Left kidney (tissue), 2 donors: ENCODE measurements around the gene SLC5A6. TPM values are rescaled to one million over a fixed set of nuclear protein-coding genes. Genes with fewer than 3 reads are reported as not detected.
A peak's percentile ranks its signal among the peaks of the same experiment; 100 is the strongest.
"Not testable (repeated sequence)": the region's sequence is repeated elsewhere in the genome, so short reads cannot be mapped to it uniquely, and the experiment has no call there.

Experiments used
- DNase-seq: peaks from one replicate; pipeline ENCODE4 v3.0.0-alpha.2; 2013
- polyA plus RNA-seq: library from polyadenylated mRNA; unstranded; fragments of 120-200 nt; gene quantifications from one replicate; pipeline ENCODE4 v1.2.1, GENCODE V29; 2013; ENCODE audit not compliant: insufficient read length

The SLC5A6 gene
- polyA plus RNA-seq, 1 donor, result 48.6 TPM

DNA sequence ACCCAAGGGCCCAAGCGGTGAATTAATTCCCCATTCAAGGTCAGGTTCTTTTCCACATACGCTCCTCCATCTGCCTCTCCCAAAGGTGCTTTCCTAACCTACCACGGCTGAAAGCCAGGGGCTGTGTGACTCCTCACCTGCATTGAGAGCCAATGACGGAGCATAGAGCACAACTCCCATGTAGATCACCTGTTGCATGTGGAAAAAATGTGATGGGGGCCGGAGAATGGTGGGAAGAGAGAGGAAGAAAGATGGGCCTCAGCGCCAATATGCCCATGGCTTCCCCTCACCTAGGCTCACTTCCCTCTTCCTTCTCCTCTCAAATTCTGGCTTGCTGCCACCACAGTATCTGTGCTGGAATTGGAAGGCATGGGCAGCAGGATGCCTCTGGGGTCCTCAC, 5.7 kb downstream of the SLC5A6 start:
- DNase-seq, result no peak

GRCh38 chr2:27205206-27205605, 6.9 kb downstream of the SLC5A6 start:
- DNase-seq, result no peak

GRCh38 chr2:27204566-27204965, 7.5 kb downstream of the SLC5A6 start:
- no peak for DNase-seq

GRCh38 chr2:27203741-27204140, 8.3 kb downstream of the SLC5A6 start:
- no peak for DNase-seq

- DNase-seq, result no peak
Observed at GRCh38 chr2:27202854-27203253, 9.2 kb downstream of the SLC5A6 start.

- DNase-seq, result no peak
Observed at GRCh38 chr2:27201675-27202074, 10.4 kb downstream of the SLC5A6 start.

- no peak for DNase-seq
Observed at GRCh38 chr2:27199241-27199640, 12.8 kb downstream of the SLC5A6 start.

GRCh38 chr2:27198627-27199026, 13.4 kb downstream of the SLC5A6 start:
- no peak for DNase-seq

GRCh38 chr2:27198068-27198467, 14.0 kb downstream of the SLC5A6 start:
- not testable (repeated sequence) for DNase-seq

DNA sequence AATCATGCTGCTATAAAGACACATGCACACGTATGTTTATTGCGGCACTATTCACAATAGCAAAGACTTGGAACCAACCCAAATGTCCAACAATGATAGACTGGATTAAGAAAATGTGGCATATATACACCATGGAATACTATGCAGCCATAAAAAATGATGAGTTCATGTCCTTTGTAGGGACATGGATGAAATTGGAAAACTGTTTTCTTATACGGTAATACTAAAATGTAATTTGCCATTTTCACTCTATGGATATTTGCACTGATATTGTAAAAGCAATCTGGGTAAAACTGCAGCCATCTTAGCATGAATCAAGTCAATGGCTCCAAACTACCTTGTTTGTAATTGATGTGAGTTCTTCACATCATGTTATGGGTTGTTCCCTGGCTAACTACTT, 16.3 kb downstream of the SLC5A6 start:
- DNase-seq, result not testable (repeated sequence)

DNA sequence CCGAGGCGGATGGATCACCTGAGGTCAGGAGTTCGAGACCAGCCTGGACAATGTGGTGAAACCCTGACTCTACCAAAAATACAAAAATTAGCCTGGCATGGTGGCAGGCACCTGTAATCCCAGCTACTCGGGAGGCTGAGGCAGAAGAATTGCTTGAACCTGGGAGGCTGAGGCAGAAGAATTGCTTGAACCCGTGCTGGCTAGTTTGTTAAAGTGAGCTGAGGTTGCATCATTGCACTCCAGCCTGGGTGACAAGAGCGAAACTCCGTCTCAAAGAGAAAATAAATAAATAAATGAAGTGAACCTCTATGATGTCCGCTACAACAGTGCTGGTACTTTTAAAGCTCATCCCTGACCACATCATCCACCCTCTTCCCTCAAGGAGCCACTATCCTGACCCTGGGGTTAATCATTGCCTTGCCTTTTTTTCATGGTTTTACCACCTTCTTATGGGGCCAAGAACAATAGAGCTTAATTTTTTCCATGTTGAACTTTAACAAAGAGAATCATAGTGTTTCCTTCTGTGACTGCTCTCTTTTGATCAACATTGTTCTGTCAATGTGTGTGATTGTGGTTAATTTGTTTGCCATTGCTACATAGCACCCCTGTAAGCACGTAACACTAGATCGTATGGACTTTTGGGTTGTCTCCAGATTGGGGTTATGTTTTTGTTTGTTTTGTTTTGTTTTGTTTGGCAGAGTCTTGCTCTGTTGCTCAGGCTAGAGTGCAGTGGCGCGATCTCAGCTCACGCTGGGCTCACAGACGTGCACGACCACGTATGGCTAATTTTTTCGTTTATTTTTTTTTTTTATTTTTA, 17.3 kb downstream of the SLC5A6 start:
- no peak for DNase-seq

GRCh38 chr2:27191070-27191829, 20.8 kb downstream of the SLC5A6 start:
- DNase-seq, result peak; percentile 60

DNA sequence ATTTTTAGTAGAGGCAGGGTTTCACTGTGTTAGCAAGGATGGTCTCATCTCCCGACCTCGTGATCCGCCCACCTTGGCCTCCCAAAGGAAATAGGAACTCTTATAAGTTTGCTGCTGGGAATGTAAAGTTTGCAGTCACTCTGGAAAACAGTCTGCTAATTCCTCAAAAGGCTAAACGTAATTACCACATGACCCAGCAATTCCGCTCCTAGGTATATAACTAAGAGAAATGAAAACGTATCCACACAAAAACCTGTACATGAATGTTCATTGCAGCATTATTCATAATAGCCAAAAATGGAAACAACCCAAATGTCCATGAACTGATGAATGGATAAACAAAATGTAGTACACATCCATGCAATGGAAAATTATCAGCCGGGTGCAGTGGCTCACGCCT, 22.1 kb downstream of the SLC5A6 start:
- no peak for DNase-seq

DNA sequence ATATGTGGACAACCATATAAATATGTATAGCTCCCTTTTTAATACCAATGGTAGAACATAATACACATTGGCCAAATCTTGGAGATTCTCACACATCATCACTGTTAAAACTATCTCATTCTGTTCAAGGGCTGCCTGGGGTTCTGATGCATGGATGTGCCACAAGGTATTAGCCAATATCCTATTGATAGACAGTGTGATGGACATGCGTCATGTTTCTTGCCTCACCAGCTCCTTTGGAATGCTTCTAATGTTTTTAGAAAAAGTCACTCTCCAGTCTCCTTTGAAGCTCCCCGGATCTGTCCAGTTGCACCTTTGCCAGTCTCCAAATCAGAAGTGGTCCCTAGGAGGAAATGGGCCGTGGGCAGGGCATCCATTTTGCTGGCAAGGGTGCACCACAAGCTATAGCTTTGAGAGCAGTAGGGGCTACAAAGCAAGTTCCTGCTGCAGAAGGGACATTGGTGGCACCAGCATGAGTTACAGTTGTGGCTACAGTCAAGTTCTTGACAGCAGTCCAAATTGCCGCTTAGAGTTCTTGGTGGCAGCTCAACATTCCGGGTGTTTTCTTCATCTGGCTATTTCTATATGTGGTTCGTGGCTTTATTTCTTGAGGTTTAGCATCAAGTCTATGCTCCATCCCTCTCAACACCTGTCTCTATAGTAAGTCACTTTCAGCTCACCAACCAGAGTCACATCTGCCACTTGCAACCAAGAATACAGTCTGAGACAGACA, 25.3 kb downstream of the SLC5A6 start:
- no peak for DNase-seq

GRCh38 chr2:27185331-27186026, 26.6 kb downstream of the SLC5A6 start:
- DNase-seq, result no peak

DNA sequence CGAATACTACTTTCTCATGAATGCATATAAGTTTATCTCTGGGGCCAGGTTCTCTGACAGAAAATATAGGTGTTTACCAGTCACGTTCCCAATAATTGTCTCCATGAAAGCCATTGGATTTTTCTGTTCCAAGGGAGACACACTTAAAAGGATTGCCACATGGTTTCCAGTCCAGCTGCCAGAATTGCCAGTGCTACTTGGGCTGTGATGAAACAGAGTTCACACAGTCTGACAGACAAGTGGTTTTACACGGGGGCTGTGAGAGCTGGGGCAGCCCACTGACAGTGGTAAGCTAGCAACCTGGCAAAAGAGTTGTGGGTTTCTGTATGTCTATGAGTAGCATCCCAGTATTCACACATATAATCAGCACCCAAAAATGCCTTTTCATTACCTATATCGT, 28.0 kb downstream of the SLC5A6 start:
- no peak for DNase-seq

GRCh38 chr2:27182346-27182745, 29.7 kb downstream of the SLC5A6 start:
- DNase-seq, result no peak

- DNase-seq, result no peak
Observed at GRCh38 chr2:27179344-27180000, 32.6 kb downstream of the SLC5A6 start.

- no peak for DNase-seq
Observed at GRCh38 chr2:27178469-27178868, 33.6 kb downstream of the SLC5A6 start.

- no peak for DNase-seq
Observed at GRCh38 chr2:27177441-27178351, 34.4 kb downstream of the SLC5A6 start.
